GM12878 (cell line): ENCODE measurements around the gene EPB41. TPM values are rescaled to one million over a fixed set of nuclear protein-coding genes. Genes with fewer than 3 reads are reported as not detected.

Source experiments
- ATAC-seq: fragments of 200-7000 bp; cut with Tn5 transposase; 3 replicates; pipeline ENCODE4 v1.9.1; 2020; ENCODE audit warnings: mild to moderate bottlenecking, moderate library complexity
- BruUV-seq: library from RNA; stranded (reverse); fragments of 400-500 nt; replicated peaks from 2 replicates; lab custom pipeline; 2021; lab: Mats Ljungman, UMichigan
- CTCF ChIA-PET: fragments of 300-600 bp; sonication (Branson Sonifier 250); formaldehyde crosslinking; extraction: SDS; loops from one replicate; lab custom pipeline; 2021; ENCODE audit warnings: inconsistent platforms; lab: Yijun Ruan, JAX
- POLR2A ChIA-PET: fragments of 350-600 bp; formaldehyde crosslinking; extraction: SDS; loops from one replicate; lab custom pipeline; 2021; ENCODE audit warnings: inconsistent platforms; lab: Charles Lee
- RAD21 ChIA-PET: fragments of 300-600 bp; sonication (Branson Sonifier 250); formaldehyde crosslinking; loops from one replicate; lab custom pipeline; 2023; ENCODE audit warnings: antibody characterized with exemption; ENCODE audit not compliant: unreplicated experiment; lab: Charles Lee
- SMC1A ChIA-PET: fragments of 300-600 bp; sonication (Branson Sonifier 250); formaldehyde crosslinking; loops from one replicate; lab custom pipeline; 2023; ENCODE audit not compliant: unreplicated experiment, uncharacterized antibody; lab: Charles Lee
- DNase-seq: peaks from one replicate; pipeline ENCODE4 v3.0.0-alpha.2; 2011; ENCODE audit warnings: low read depth, low spot score
- FAIRE-seq: peaks from 3 replicates; lab custom pipeline; 2011; peaks lifted over from hg19 to GRCh38; lab: Jason Lieb, UNC
- H2AFZ ChIP-seq: 2 replicates; pipeline ENCODE4 v1.6.0; 2011; ENCODE audit warnings: low read depth, low read length, control low read depth; ENCODE audit not compliant: control insufficient read depth
- H3K27ac ChIP-seq: 2 replicates; pipeline ENCODE4 v1.5.1; 2011; ENCODE audit warnings: control low read depth; ENCODE audit not compliant: control insufficient read depth, insufficient read depth
- H3K27me3 ChIP-seq, 2 experiments: replicated peaks in 1 of 2; 2 replicates each; pipeline versions ENCODE4 v1.6.0 to v1.6.1; 2011; ENCODE audit warnings: low read length in 1 of 2; ENCODE audit not compliant: control insufficient read depth in 2 of 2, insufficient read depth in 2 of 2
- H3K36me3 ChIP-seq, 2 experiments: 2 replicates each; pipeline ENCODE4 v1.5.1; 2011; ENCODE audit warnings: low read length in 1 of 2; ENCODE audit not compliant: control insufficient read depth in 2 of 2, insufficient read depth in 2 of 2
- H3K4me1 ChIP-seq: 2 replicates; pipeline ENCODE4 v1.6.1; 2011; ENCODE audit warnings: mild to moderate bottlenecking, low read length, moderate library complexity, mixed read lengths; ENCODE audit not compliant: control insufficient read depth, insufficient read depth
- H3K4me2 ChIP-seq: 2 replicates; pipeline ENCODE4 v1.6.0; 2011; ENCODE audit warnings: control low read depth; ENCODE audit not compliant: control insufficient read depth, insufficient read depth
- H3K4me3 ChIP-seq: fragments of 200-600 bp; sonication (generic); 2 replicates; pipeline ENCODE4 v1.5.1; 2016
- H3K79me2 ChIP-seq: 2 replicates; pipeline ENCODE4 v1.6.0; 2011; ENCODE audit warnings: low read length; ENCODE audit not compliant: control insufficient read depth, insufficient read depth
- H3K9ac ChIP-seq: 2 replicates; pipeline ENCODE4 v1.8.0; 2011; ENCODE audit warnings: low read length, control low read depth, mixed read lengths; ENCODE audit not compliant: control insufficient read depth, insufficient read depth
- H3K9me3 ChIP-seq: replicated peaks from 3 replicates; pipeline ENCODE4 v1.5.1; 2011; ENCODE audit warnings: mild to moderate bottlenecking, low read length; ENCODE audit not compliant: control insufficient read depth, insufficient read depth
- H4K20me1 ChIP-seq: 2 replicates; pipeline ENCODE4 v1.6.0; 2011; ENCODE audit not compliant: control insufficient read depth, insufficient read depth
- BHLHE40 ChIP-seq, 2 experiments: fragments of 450-650 bp in 1 of 2; IDR thresholded peaks; 2 replicates each; pipeline ENCODE4 v1.6.1; 2011 to 2017; ENCODE audit warnings: low read depth in 2 of 2, borderline replicate concordance in 1 of 2, improper control_type of control experiment in 1 of 2, low read length in 1 of 2, mild to moderate bottlenecking in 1 of 2
- ELK1 ChIP-seq: IDR thresholded peaks from 2 replicates; pipeline ENCODE4 v1.6.1; 2012; ENCODE audit warnings: low read depth, low read length, improper control_type of control experiment
- FOXK2 ChIP-seq: fragments of 450-650 bp; IDR thresholded peaks from 2 replicates; pipeline ENCODE4 v1.6.1; 2017; ENCODE audit warnings: mild to moderate bottlenecking, moderate library complexity
- GATAD2B ChIP-seq: fragments of 450-650 bp; conservative IDR thresholded peaks from 2 replicates; pipeline ENCODE4 v1.6.1; 2017; ENCODE audit warnings: low read depth, mild to moderate bottlenecking, moderate library complexity
- HSF1 ChIP-seq: fragments of 150-350 bp; IDR thresholded peaks from 2 replicates; pipeline ENCODE4 v1.6.1; 2014; ENCODE audit warnings: mild to moderate bottlenecking, low read depth, low read length
- IRF4 ChIP-seq: IDR thresholded peaks from 2 replicates; pipeline ENCODE4 v1.6.1; 2011; ENCODE audit warnings: low read depth, low read length
- NFIC ChIP-seq: IDR thresholded peaks from 2 replicates; pipeline ENCODE4 v1.6.1; 2012; ENCODE audit warnings: low read depth, mild to moderate bottlenecking, inconsistent platforms, low read length, moderate library complexity
- NRF1 ChIP-seq: conservative IDR thresholded peaks from 2 replicates; pipeline ENCODE4 v1.6.1; 2011; ENCODE audit warnings: mild to moderate bottlenecking, low read depth, low read length, improper control_type of control experiment
- POLR2A ChIP-seq: IDR thresholded peaks from 2 replicates; pipeline ENCODE4 v1.6.1; 2011; ENCODE audit warnings: low read depth, mild to moderate bottlenecking, low read length
- RB1 ChIP-seq: fragments of 450-650 bp; formaldehyde crosslinking; IDR thresholded peaks from 2 replicates; pipeline ENCODE4 v1.6.1; 2017; ENCODE audit warnings: mild to moderate bottlenecking, borderline replicate concordance
- RCOR1 ChIP-seq: conservative IDR thresholded peaks from 2 replicates; pipeline ENCODE4 v1.6.1; 2012; ENCODE audit warnings: low read depth, low read length, improper control_type of control experiment
- RUNX3 ChIP-seq: IDR thresholded peaks from 2 replicates; pipeline ENCODE4 v1.6.1; 2012; ENCODE audit warnings: low read length, inconsistent platforms
- SIN3A ChIP-seq: IDR thresholded peaks from 2 replicates; pipeline ENCODE4 v1.6.1; 2012; ENCODE audit warnings: low read depth, low read length, improper control_type of control experiment
- SMAD1 ChIP-seq: fragments of 450-650 bp; IDR thresholded peaks from 2 replicates; pipeline ENCODE4 v1.6.1; 2018; ENCODE audit warnings: mild to moderate bottlenecking, low read depth; ENCODE audit not compliant: partially characterized antibody
- SMAD5 ChIP-seq: IDR thresholded peaks from 2 replicates; pipeline ENCODE4 v1.6.1; 2016; ENCODE audit warnings: antibody characterized with exemption, low read depth
- USF1 ChIP-seq: IDR thresholded peaks from 2 replicates; pipeline ENCODE4 v1.6.1; 2011; ENCODE audit warnings: borderline replicate concordance, low read depth, mild to moderate bottlenecking, moderate library complexity, mixed read lengths, low read length; ENCODE audit not compliant: insufficient read depth; ENCODE audit errors: extremely low read length
- YY1 ChIP-seq: IDR thresholded peaks from 2 replicates; pipeline ENCODE4 v1.6.1; 2011; ENCODE audit warnings: low read depth, mild to moderate bottlenecking, low read length
- ZNF274 ChIP-seq: IDR thresholded peaks from one replicate; pipeline ENCODE4 v1.8.0; 2011; ENCODE audit not compliant: insufficient read length, insufficient read depth
- WGBS: methylation state at CpG from one replicate; pipeline ENCODE4 v1.1.6; 2016; ENCODE audit warnings: low lambda C conversion rate; ENCODE audit not compliant: insufficient replicate concordance, insufficient coverage; ENCODE audit errors: missing lambda C conversion rate; 5-methylcytosine and 5-hydroxymethylcytosine counted together
- in situ Hi-C: fragments of 300-500 bp; cut with MboI; formaldehyde crosslinking; loops from 9 replicates; pipeline ENCODE4 v1.14.3; 2018; ENCODE audit warnings: mixed read lengths
- intact Hi-C: fragments of 100-400 bp; cut with micrococcal nuclease; formaldehyde crosslinking; loops from one replicate; pipeline ENCODE4 v1.14.2; 2022; ENCODE audit not compliant: unreplicated experiment
- polyA plus RNA-seq, 11 experiments: library from polyadenylated mRNA; depleted of rRNA in 4 of 11; unstranded in 6 of 11; stranded (reverse) in 5 of 11; fragments of >200 nt; fragmentation: Nextera tagmentation in 4 of 11; fragmentation: Illumina TruSeq in 1 of 11; extraction: Ambion mirVana in 4 of 11; extraction: Trizol in 1 of 11; gene quantifications; 1 replicate in 1 of 11; 2 replicates in 10 of 11; pipeline versions ENCODE4 v1.2.1 to v1.2.3, GENCODE V29; 2011 to 2016; ENCODE audit warnings: inconsistent platforms in 2 of 11, missing spikeins in 2 of 11, low read depth in 1 of 11
- total RNA-seq, 4 experiments: library from RNA; depleted of rRNA in 3 of 4; stranded (reverse); fragments of >200 nt in 3 of 4; fragmentation: Illumina TruSeq in 1 of 4; extraction: Trizol in 1 of 4; gene quantifications; 2 replicates each; pipeline versions ENCODE4 v1.2.1 to v1.2.3, GENCODE V29; 2013 to 2021

The EPB41 gene
- total and polyA plus RNA-seq, 10 of the 15 experiments (the other 5 are each of a cell fraction or from before 2014, with no cell fraction given): 1.1 to 77.6 (median 58.8) TPM

GRCh38 chr1:28925350-28925891 is 11.1 kb downstream of the EPB41 start:
- no peak overlapping the region for H2AFZ ChIP-seq
- BruUV-seq: no TSS peak
- CTCF ChIA-PET: interaction anchor here (0.6 kb wide), 1 partner anchor 63 kb away, joined by 3 read pairs; no protein-coding TSS in a partner anchor
- no peak overlapping the region for H3K4me2 ChIP-seq
- no peaks in the 10 kb centered on the region for H3K9me3 ChIP-seq
- no peak for TF ChIP-seq RUNX3
- no peak for TF ChIP-seq ELK1
- TF ChIP-seq SIN3A: no peak
- TF ChIP-seq POLR2A: no peak
- no peak for TF ChIP-seq USF1
- no peak for TF ChIP-seq IRF4
- no peak for TF ChIP-seq HSF1
- TF ChIP-seq FOXK2: no peak
- TF ChIP-seq RB1: no peak
- no peak for TF ChIP-seq NFIC
- TF ChIP-seq NRF1: no peak
- no peak for TF ChIP-seq BHLHE40 (IDR thresholded peaks at IDR 0.05; ENCODE audit: borderline replicate concordance in 1 of 2, low read depth in 2 of 2, low read length in 1 of 2)
- TF ChIP-seq SMAD5: no peak
- no peak for TF ChIP-seq SMAD1
- TF ChIP-seq YY1: no peak
- TF ChIP-seq ZNF274: no peak
- no peak for TF ChIP-seq RCOR1
- TF ChIP-seq GATAD2B: no peak
- H4K20me1 ChIP-seq: no peaks in the 10 kb centered on the region
- DNase-seq: no peak
- H3K36me3 ChIP-seq: no peaks in the 10 kb centered on the region
- no peak overlapping the region for H3K4me3 ChIP-seq
- no peaks in the 10 kb centered on the region; the same call in 1 of the 2 replicates for H3K79me2 ChIP-seq
- RAD21 ChIA-PET: interaction anchor here (0.6 to 1.2 kb wide), 2 partner anchors 11 to 68 kb away, joined by 3 to 4 read pairs; partner anchors contain the start of gene EPB41
- H3K27me3 ChIP-seq: no peaks in the 10 kb centered on the region
- WGBS: 97% methylated on average over 4 of the region's 4 CpGs
- POLR2A ChIA-PET: no interaction called here
- no peak for FAIRE-seq
- H3K27ac ChIP-seq: no peak overlapping the region
- in situ Hi-C loops: no loop called here
- no peak for ATAC-seq
- H3K9ac ChIP-seq: no peak overlapping the region
- SMC1A ChIA-PET: no interaction called here
- peaks cover 24% of the 10 kb centered on the region for H3K4me1 ChIP-seq
- intact Hi-C loops: no loop called here
